ENCODE measurements around the gene DOK4.

DOK4 gene

GRCh38 chr16:57474671-57475661, 11.3 kb downstream of the DOK4 start:
- no peak for TF ChIP-seq CTCF (IDR thresholded peaks at IDR 0.05; ENCODE audit: borderline replicate concordance, insufficient read depth, low read depth, low read length)
- peak overlapping the region; percentile 0 for H3K4me3 ChIP-seq (ENCODE audit: low read depth, low read length)

GRCh38 chr16:57473906-57474305, 12.4 kb downstream of the DOK4 start:
- no peak overlapping the region for H3K4me3 ChIP-seq (ENCODE audit: low read depth, low read length)
- TF ChIP-seq CTCF (IDR thresholded peaks at IDR 0.05; ENCODE audit: borderline replicate concordance, insufficient read depth, low read depth, low read length), result no peak

GRCh38 chr16:57473176-57473840, 13.0 kb downstream of the DOK4 start:
- no peak for TF ChIP-seq CTCF (IDR thresholded peaks at IDR 0.05; ENCODE audit: borderline replicate concordance, insufficient read depth, low read depth, low read length)
- no peak overlapping the region for H3K4me3 ChIP-seq (ENCODE audit: low read depth, low read length)

GRCh38 chr16:57472665-57473060, 13.6 kb downstream of the DOK4 start:
- TF ChIP-seq CTCF (IDR thresholded peaks at IDR 0.05; ENCODE audit: borderline replicate concordance, insufficient read depth, low read depth, low read length), result no peak

GRCh38 chr16:57471852-57472664, 14.2 kb downstream of the DOK4 start:
- no peak for TF ChIP-seq CTCF (IDR thresholded peaks at IDR 0.05; ENCODE audit: borderline replicate concordance, insufficient read depth, low read depth, low read length)
- no peak overlapping the region for H3K4me3 ChIP-seq (ENCODE audit: low read depth, low read length)

More at GRCh38 chr16:57472665-57473060, 13.6 kb downstream of the DOK4 start:
- H3K4me3 ChIP-seq (ENCODE audit: low read depth, low read length), result no peak overlapping the region

GRCh38 chr16:57471209-57471608, 15.1 kb downstream of the DOK4 start:
- no peak overlapping the region for H3K4me3 ChIP-seq (ENCODE audit: low read depth, low read length)
- TF ChIP-seq CTCF (IDR thresholded peaks at IDR 0.05; ENCODE audit: borderline replicate concordance, insufficient read depth, low read depth, low read length), result no peak
